Panc1 (cell line): ENCODE measurements around the gene SERPINA3. TPM values are rescaled to one million over a fixed set of nuclear protein-coding genes. Genes with fewer than 3 reads are reported as not detected.

Source experiments
- ATAC-seq: fragments of 200-7000 bp; cut with Tn5 transposase; 2 replicates; pipeline ENCODE4 v1.9.1; 2020; ENCODE audit warnings: mild to moderate bottlenecking, moderate library complexity
- BruUV-seq: library from RNA; stranded (reverse); fragments of 400-500 nt; replicated peaks from 2 replicates; lab custom pipeline; 2021; lab: Mats Ljungman, UMichigan
- CTCF ChIA-PET: fragments of 300-600 bp; sonication (Branson Sonifier 250); formaldehyde crosslinking; loops from one replicate; lab custom pipeline; 2022; ENCODE audit warnings: antibody characterized with exemption; lab: Charles Lee
- POLR2A ChIA-PET: fragments of 300-600 bp; sonication (Branson Sonifier 250); formaldehyde crosslinking; loops from one replicate; lab custom pipeline; 2022; ENCODE audit warnings: antibody characterized with exemption; lab: Charles Lee
- DNase-seq: peaks from one replicate; pipeline ENCODE4 v3.0.0-alpha.2; 2010; ENCODE audit warnings: low read depth, low spot score
- H3K27ac ChIP-seq: 2 replicates; pipeline ENCODE4 v1.5.1; 2011; ENCODE audit warnings: mild to moderate bottlenecking, low read length, inconsistent platforms
- H3K27me3 ChIP-seq: fragments of 200-500 bp; sonication (Bioruptor generic); 2 replicates; pipeline ENCODE4 v1.6.0; 2014; ENCODE audit warnings: low read length, inconsistent platforms; ENCODE audit not compliant: control insufficient read depth, insufficient read depth
- H3K36me3 ChIP-seq: fragments of 200-500 bp; sonication (Bioruptor generic); 2 replicates; pipeline ENCODE4 v1.5.1; 2014; ENCODE audit warnings: inconsistent platforms, mild to moderate bottlenecking, low read length, moderate library complexity; ENCODE audit not compliant: control insufficient read depth, insufficient read depth
- H3K4me1 ChIP-seq: 2 replicates; pipeline ENCODE4 v1.5.1; 2011; ENCODE audit warnings: inconsistent platforms, mild to moderate bottlenecking, low read length, moderate library complexity; ENCODE audit not compliant: control insufficient read depth, insufficient read depth
- H3K4me3 ChIP-seq, 2 experiments: 2 replicates each; pipeline ENCODE4 v1.5.1; 2011 to 2012; ENCODE audit warnings: low read depth in 2 of 2, low read length in 2 of 2, mild to moderate bottlenecking in 2 of 2, inconsistent platforms in 1 of 2, moderate library complexity in 1 of 2
- H3K9me3 ChIP-seq: fragments of 200-500 bp; sonication (Bioruptor generic); 2 replicates; pipeline ENCODE4 v1.5.1; 2014; ENCODE audit warnings: low read depth, mild to moderate bottlenecking, inconsistent platforms, low read length, moderate library complexity; ENCODE audit not compliant: control insufficient read depth, insufficient read depth
- POLR2AphosphoS5 ChIP-seq: IDR thresholded peaks from 2 replicates; pipeline ENCODE4 v1.6.1; 2012; ENCODE audit warnings: mild to moderate bottlenecking, low read depth, low read length, moderate library complexity
- SIN3A ChIP-seq: IDR thresholded peaks from 2 replicates; pipeline ENCODE4 v1.6.1; 2012; ENCODE audit warnings: low read depth, mild to moderate bottlenecking, low read length, moderate library complexity, borderline replicate concordance; ENCODE audit not compliant: insufficient read depth
- TCF7L2 ChIP-seq: IDR thresholded peaks from 2 replicates; pipeline ENCODE4 v1.6.1; 2011; ENCODE audit warnings: mild to moderate bottlenecking, low read depth, low read length, inconsistent platforms
- in situ Hi-C: cut with HindIII; loops from 2 replicates; pipeline ENCODE4 v1.10.0; 2016; ENCODE audit warnings: low sequenced_read_pairs, low pct_unique_long_range_greater_than_20kb
- intact Hi-C: fragments of 100-400 bp; cut with micrococcal nuclease; formaldehyde crosslinking; loops from one replicate; pipeline ENCODE4 v1.10.0; 2022; ENCODE audit not compliant: unreplicated experiment
- total RNA-seq: library from RNA; stranded (reverse); gene quantifications from one replicate; pipeline ENCODE4 v1.2.1, GENCODE V29; 2021; ENCODE audit not compliant: unreplicated experiment
- TF ChIP-seq, protein P1 (sequence below), 2 experiments: IDR thresholded peaks; 2 replicates each; pipeline ENCODE4 v1.6.1; 2011 to 2012; ENCODE audit warnings: low read depth in 2 of 2, control low read depth in 1 of 2, low read length in 1 of 2, mild to moderate bottlenecking in 1 of 2, moderate library complexity in 1 of 2; ENCODE audit not compliant: insufficient read depth in 1 of 2
- TF ChIP-seq, protein P2 (sequence below): fragments of 450-650 bp; IDR thresholded peaks from 2 replicates; pipeline ENCODE4 v1.5.1; 2017; ENCODE audit warnings: mild to moderate bottlenecking

The SERPINA3 gene
- total RNA-seq, 1 experiment from 2014 or later, result 5.7 TPM

DNA sequence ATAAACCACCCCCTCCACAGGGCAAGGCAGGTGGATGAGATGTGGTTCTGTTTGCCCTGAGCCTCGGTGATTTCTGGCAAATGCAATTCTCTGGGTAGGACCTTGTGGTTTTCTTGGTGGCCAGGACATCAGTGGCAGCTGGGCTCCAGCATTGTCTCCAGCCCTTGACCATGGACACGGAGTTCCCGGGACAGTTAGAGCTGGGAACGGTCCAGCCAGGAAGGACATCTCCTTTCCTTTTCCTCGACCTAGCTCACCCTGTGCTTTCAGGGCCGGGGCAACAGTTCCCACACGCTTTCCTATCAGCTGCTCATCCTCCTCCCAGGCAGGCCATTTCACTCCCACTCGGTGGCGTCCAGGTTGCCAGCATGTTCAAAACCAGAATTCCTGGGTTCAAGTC, 41.8 kb upstream of the SERPINA3 start:
- no peak for ATAC-seq
- CTCF ChIA-PET, result no interaction called here
- H3K4me3 ChIP-seq, result no peak overlapping the region
- in situ Hi-C loops, result no loop called here
- BruUV-seq, result no TSS peak
- H3K27me3 ChIP-seq, result no peaks in the 10 kb centered on the region
- TF ChIP-seq, protein P1, sequence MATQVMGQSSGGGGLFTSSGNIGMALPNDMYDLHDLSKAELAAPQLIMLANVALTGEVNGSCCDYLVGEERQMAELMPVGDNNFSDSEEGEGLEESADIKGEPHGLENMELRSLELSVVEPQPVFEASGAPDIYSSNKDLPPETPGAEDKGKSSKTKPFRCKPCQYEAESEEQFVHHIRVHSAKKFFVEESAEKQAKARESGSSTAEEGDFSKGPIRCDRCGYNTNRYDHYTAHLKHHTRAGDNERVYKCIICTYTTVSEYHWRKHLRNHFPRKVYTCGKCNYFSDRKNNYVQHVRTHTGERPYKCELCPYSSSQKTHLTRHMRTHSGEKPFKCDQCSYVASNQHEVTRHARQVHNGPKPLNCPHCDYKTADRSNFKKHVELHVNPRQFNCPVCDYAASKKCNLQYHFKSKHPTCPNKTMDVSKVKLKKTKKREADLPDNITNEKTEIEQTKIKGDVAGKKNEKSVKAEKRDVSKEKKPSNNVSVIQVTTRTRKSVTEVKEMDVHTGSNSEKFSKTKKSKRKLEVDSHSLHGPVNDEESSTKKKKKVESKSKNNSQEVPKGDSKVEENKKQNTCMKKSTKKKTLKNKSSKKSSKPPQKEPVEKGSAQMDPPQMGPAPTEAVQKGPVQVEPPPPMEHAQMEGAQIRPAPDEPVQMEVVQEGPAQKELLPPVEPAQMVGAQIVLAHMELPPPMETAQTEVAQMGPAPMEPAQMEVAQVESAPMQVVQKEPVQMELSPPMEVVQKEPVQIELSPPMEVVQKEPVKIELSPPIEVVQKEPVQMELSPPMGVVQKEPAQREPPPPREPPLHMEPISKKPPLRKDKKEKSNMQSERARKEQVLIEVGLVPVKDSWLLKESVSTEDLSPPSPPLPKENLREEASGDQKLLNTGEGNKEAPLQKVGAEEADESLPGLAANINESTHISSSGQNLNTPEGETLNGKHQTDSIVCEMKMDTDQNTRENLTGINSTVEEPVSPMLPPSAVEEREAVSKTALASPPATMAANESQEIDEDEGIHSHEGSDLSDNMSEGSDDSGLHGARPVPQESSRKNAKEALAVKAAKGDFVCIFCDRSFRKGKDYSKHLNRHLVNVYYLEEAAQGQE (IDR thresholded peaks at IDR 0.05; ENCODE audit: insufficient read depth in 1 of 2, low read depth in 2 of 2, low read length in 1 of 2), result no peak
- no peak for TF ChIP-seq POLR2AphosphoS5
- no peak for TF ChIP-seq TCF7L2
- no peak for TF ChIP-seq SIN3A
- TF ChIP-seq, protein P2, sequence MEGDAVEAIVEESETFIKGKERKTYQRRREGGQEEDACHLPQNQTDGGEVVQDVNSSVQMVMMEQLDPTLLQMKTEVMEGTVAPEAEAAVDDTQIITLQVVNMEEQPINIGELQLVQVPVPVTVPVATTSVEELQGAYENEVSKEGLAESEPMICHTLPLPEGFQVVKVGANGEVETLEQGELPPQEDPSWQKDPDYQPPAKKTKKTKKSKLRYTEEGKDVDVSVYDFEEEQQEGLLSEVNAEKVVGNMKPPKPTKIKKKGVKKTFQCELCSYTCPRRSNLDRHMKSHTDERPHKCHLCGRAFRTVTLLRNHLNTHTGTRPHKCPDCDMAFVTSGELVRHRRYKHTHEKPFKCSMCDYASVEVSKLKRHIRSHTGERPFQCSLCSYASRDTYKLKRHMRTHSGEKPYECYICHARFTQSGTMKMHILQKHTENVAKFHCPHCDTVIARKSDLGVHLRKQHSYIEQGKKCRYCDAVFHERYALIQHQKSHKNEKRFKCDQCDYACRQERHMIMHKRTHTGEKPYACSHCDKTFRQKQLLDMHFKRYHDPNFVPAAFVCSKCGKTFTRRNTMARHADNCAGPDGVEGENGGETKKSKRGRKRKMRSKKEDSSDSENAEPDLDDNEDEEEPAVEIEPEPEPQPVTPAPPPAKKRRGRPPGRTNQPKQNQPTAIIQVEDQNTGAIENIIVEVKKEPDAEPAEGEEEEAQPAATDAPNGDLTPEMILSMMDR, result no peak
- no peaks in the 10 kb centered on the region; the same call in 1 of the 2 replicates for H3K4me1 ChIP-seq
- H3K27ac ChIP-seq, result no peak overlapping the region
- POLR2A ChIA-PET, result no interaction called here
- H3K9me3 ChIP-seq, result no peaks in the 10 kb centered on the region
- intact Hi-C loops, result no loop called here
- H3K36me3 ChIP-seq, result no peaks in the 10 kb centered on the region
- DNase-seq, result no peak

DNA sequence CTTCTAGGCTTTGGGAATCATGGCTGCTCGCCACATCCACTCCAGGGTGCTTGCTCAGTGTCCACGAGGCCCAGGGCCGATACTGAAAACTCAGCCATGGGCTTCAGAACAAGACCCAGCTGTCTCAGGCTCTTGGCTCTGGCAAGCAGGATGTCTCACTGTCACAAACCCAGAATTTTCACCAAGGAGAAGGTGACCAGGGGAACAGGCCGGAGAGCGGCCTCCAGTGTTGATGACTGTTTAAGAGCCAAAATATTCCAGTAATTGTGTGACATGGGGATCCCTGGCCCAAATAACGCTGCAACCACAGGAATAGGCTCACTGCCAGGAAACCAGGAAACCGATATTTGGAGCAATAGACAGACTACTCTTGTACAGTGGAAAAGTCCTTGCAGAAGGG, 40.8 kb upstream of the SERPINA3 start:
- ChIA-PET POLR2A (no interaction called here), CTCF (no interaction called here)
- TF ChIP-seq TCF7L2, result no peak
- TF ChIP-seq, protein P2, result no peak
- no peak for TF ChIP-seq SIN3A
- TF ChIP-seq POLR2AphosphoS5, result no peak
- TF ChIP-seq, protein P1 (IDR thresholded peaks at IDR 0.05; ENCODE audit: insufficient read depth in 1 of 2, low read depth in 2 of 2, low read length in 1 of 2), result no peak
- in situ Hi-C loops (no loop called here), intact Hi-C loops (no loop called here)
- no peaks in the 10 kb centered on the region for H3K27me3 ChIP-seq
- no peaks in the 10 kb centered on the region for H3K9me3 ChIP-seq
- H3K36me3 ChIP-seq, result no peaks in the 10 kb centered on the region
- H3K4me1 ChIP-seq, result no peaks in the 10 kb centered on the region; the same call in 1 of the 2 replicates
- BruUV-seq, result no TSS peak
- DNase-seq (no peak), ATAC-seq (no peak)
- H3K4me3 ChIP-seq, result no peak overlapping the region
- H3K27ac ChIP-seq, result no peak overlapping the region
